GM19324 (cell line): ENCODE measurements around the gene SNX14.
A peak's percentile ranks its signal among the peaks of the same experiment; 100 is the strongest.
"Not testable (repeated sequence)": the region's sequence is repeated elsewhere in the genome, so short reads cannot be mapped to it uniquely, and the experiment has no call there.

Source experiments
- ATAC-seq: cut with Tn5 transposase; IDR thresholded peaks from one replicate; pipeline ENCODE4 v1.9.1; 2021; ENCODE audit warnings: mild to moderate bottlenecking, moderate library complexity; ENCODE audit not compliant: unreplicated experiment, low FRiP score

Gene SNX14

GRCh38 chr6:85592033-85592432 lies 1.6 kb downstream of the SNX14 start:
- ATAC-seq, result no peak

- no peak for ATAC-seq
Measured at GRCh38 chr6:85591207-85591606, 2.5 kb downstream of the SNX14 start.

GRCh38 chr6:85585741-85586140 lies 7.9 kb downstream of the SNX14 start:
- ATAC-seq, result no peak

GRCh38 chr6:85582832-85583231 lies 10.8 kb downstream of the SNX14 start:
- not testable (repeated sequence) for ATAC-seq

- no peak for ATAC-seq
Measured at GRCh38 chr6:85581572-85581971, 12.1 kb downstream of the SNX14 start.

- no peak for ATAC-seq
Measured at GRCh38 chr6:85580878-85581267, 12.8 kb downstream of the SNX14 start.

GRCh38 chr6:85580118-85580877 lies 13.4 kb downstream of the SNX14 start:
- ATAC-seq, result no peak

GRCh38 chr6:85579581-85579980 lies 14.1 kb downstream of the SNX14 start:
- ATAC-seq, result no peak

- no peak for ATAC-seq
Measured at GRCh38 chr6:85576476-85576875, 17.2 kb downstream of the SNX14 start.

- ATAC-seq, result peak; percentile 51
Measured at GRCh38 chr6:85574932-85575598, 18.6 kb downstream of the SNX14 start.

GRCh38 chr6:85569323-85569722 lies 24.3 kb downstream of the SNX14 start:
- no peak for ATAC-seq

- ATAC-seq, result no peak
Measured at GRCh38 chr6:85568411-85568810, 25.2 kb downstream of the SNX14 start.

GRCh38 chr6:85565736-85566135 lies 27.9 kb downstream of the SNX14 start:
- ATAC-seq, result no peak

- ATAC-seq, result not testable (repeated sequence)
Measured at GRCh38 chr6:85564223-85564622, 29.4 kb downstream of the SNX14 start.

GRCh38 chr6:85561750-85562357 lies 31.8 kb downstream of the SNX14 start:
- no peak for ATAC-seq

GRCh38 chr6:85556992-85557668 lies 36.5 kb downstream of the SNX14 start:
- ATAC-seq, result no peak

- ATAC-seq, result no peak
Measured at GRCh38 chr6:85552652-85553051, 41.0 kb downstream of the SNX14 start.

GRCh38 chr6:85551264-85551663 lies 42.4 kb downstream of the SNX14 start:
- no peak for ATAC-seq

- ATAC-seq, result no peak
Measured at GRCh38 chr6:85547719-85548118, 45.9 kb downstream of the SNX14 start.

GRCh38 chr6:85544776-85545175 lies 48.9 kb downstream of the SNX14 start:
- no peak for ATAC-seq

- no peak for ATAC-seq
Measured at GRCh38 chr6:85537055-85537494, 56.6 kb downstream of the SNX14 start.
